SU-DHL-6 (cell line): ENCODE measurements around the gene RASA2.

Source experiments
- CTCF ChIP-seq: fragments of 200-600 bp; sonication (generic); IDR thresholded peaks from one replicate; pipeline ENCODE4 v1.5.1; 2017; ENCODE audit warnings: antibody characterized with exemption, mild to moderate bottlenecking, low read length, moderate library complexity; ENCODE audit not compliant: insufficient read depth, poor library complexity, severe bottlenecking
- EZH2phosphoT487 ChIP-seq: fragments of 200-600 bp; sonication (generic), shearing (Covaris generic); conservative IDR thresholded peaks from 2 replicates; pipeline ENCODE4 v1.6.1; 2018; ENCODE audit warnings: mild to moderate bottlenecking, antibody characterized with exemption, low read length, moderate library complexity, mixed read lengths

DNA sequence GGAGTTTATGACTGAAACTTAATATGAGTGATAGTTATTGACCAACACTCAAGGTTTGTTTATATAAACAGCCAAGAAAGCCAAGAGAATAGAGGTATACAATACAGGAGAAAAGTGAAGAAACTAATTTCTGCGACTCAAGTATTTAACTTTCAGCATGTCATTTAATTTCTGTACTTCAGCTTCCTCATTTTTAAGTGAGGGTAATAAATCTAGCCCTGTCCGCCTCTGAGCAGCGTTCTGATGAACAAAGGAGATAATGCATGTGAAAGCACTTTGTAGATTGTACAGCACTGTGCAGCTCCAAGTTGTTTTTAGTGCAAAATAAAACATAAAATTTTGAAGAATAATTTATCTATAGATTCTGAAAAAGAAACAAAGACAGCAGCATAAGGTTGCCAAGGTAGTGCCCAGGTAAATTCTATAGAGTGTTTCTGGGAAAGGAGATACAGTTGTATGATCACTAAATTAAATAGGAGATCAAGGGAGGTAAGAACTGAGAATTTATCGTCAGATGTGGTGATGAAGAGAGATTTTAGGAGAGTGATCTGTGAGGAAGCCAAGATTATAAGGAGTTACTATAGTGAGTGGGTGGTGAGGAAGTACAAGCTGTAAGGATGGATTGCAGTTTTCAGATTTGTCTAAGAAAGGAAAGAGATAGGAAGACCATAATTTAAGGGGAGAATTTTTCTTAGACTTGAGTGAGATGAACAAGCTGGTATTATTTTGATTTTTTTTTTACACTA, 71.3 kb downstream of the RASA2 start:
- TF ChIP-seq CTCF (no peak), EZH2phosphoT487 (no peak)
